Ovary (tissue), 3 donors: Measurements from ENCODE around the gene ST7.

Source experiments
- CTCF ChIP-seq, 3 donors: fragments of 450-650 bp in 2 of 3; fragments of 200-600 bp in 1 of 3; IDR thresholded peaks; one replicate each; pipeline versions ENCODE4 v1.5.1 to v1.8.0; 2016 to 2022; ENCODE audit warnings: antibody characterized with exemption in 3 of 3, mild to moderate bottlenecking in 1 of 3
- EP300 ChIP-seq: sonication (generic); formaldehyde crosslinking; IDR thresholded peaks from one replicate; pipeline ENCODE4 v1.6.1; 2017; ENCODE audit warnings: antibody characterized with exemption
- POLR2A ChIP-seq: fragments of 450-650 bp; IDR thresholded peaks from one replicate; pipeline ENCODE4 v1.6.1; 2017; ENCODE audit warnings: antibody characterized with exemption, mild to moderate bottlenecking, moderate library complexity
- donor health status: DM: no; HTN: no; CAD: no.

- TF ChIP-seq CTCF (IDR thresholded peaks at IDR 0.05) (no peak), EP300 (no peak), POLR2A (no peak)
Observed at GRCh38 chr7:117190104-117190503, 236.8 kb downstream of the ST7 start.
